Astrocyte (in vitro differentiated cells and primary cell): ENCODE measurements around the gene CTSD.

Experiments used
- CTCF ChIP-seq: IDR thresholded peaks from 2 replicates; pipeline ENCODE4 v1.5.1; 2011; ENCODE audit warnings: low read depth, mild to moderate bottlenecking, inconsistent platforms, low read length, moderate library complexity; ENCODE audit not compliant: insufficient read depth
- EZH2 ChIP-seq: IDR thresholded peaks from 2 replicates; pipeline ENCODE4 v1.6.1; 2012; ENCODE audit warnings: mild to moderate bottlenecking, low read length, inconsistent platforms; ENCODE audit not compliant: insufficient read depth

- no peak for TF ChIP-seq CTCF
- no peak for TF ChIP-seq EZH2
Measured at GRCh38 chr11:1732418-1733008, 31.2 kb downstream of the CTSD start.
